Urothelium cell line (cell line): ENCODE results near the gene GAB3.
A peak's percentile ranks its signal among the peaks of the same experiment; 100 is the strongest.

ENCODE experiments used
- DNase-seq: peaks from one replicate; pipeline ENCODE4 v3.0.0; 2011; ENCODE audit warnings: low spot score, mixed read lengths
- FAIRE-seq: peaks from 2 replicates; lab custom pipeline; 2011; peaks lifted over from hg19 to GRCh38; lab: Jason Lieb, UNC

Gene GAB3

GRCh38 chrX:154751669-154752271 is 893 bp upstream of the GAB3 start:
- FAIRE-seq (no peak), DNase-seq (no peak)

GRCh38 chrX:154751203-154751668 is 359 bp upstream of the GAB3 start:
- DNase-seq (no peak), FAIRE-seq (no peak)

DNA sequence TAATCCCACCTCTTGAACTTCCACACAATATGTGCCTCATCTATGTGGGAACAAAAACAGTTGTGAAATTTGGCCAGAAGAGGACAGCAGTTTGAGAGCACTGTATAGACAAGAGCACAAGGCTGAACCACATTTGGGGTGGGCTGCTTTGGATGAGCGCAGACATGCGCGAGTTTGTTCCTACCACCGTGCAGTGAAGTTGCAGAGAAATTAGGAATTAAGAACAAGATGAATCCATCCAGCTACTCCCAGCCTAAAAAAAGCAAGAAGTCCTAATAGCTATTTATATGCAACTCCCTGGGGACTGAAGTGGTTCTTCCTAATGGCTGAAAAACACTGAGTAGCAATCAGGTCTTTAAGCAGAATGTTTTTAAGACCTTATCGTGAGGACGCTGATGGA is 1.0 kb downstream of the GAB3 start:
- FAIRE-seq (no peak), DNase-seq (no peak)

- DNase-seq: peak; percentile 59
- no peak for FAIRE-seq
Measured at GRCh38 chrX:154748712-154749339, 2.1 kb downstream of the GAB3 start.

DNA sequence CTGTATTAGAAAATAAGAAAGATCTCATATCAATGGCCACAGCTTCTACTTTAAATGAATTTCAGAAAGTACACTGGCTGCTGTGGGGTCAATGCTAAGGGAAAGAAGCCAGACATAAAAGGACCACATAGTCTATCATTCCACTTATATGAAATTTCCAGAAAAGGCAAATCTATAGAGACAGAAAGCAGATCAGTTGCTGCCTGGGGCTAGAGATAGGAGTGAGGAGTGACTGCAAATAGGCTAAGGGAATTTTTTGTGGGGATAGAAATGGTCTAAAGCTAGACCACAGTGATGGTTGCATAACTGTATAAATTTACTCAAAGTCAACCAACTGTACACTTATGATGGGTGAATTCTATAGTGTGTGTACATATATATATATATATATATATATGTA is 8.3 kb downstream of the GAB3 start:
- DNase-seq (no peak), FAIRE-seq (no peak)

- FAIRE-seq (no peak), DNase-seq (no peak)
Measured at GRCh38 chrX:154739952-154740465, 10.9 kb downstream of the GAB3 start.

DNA sequence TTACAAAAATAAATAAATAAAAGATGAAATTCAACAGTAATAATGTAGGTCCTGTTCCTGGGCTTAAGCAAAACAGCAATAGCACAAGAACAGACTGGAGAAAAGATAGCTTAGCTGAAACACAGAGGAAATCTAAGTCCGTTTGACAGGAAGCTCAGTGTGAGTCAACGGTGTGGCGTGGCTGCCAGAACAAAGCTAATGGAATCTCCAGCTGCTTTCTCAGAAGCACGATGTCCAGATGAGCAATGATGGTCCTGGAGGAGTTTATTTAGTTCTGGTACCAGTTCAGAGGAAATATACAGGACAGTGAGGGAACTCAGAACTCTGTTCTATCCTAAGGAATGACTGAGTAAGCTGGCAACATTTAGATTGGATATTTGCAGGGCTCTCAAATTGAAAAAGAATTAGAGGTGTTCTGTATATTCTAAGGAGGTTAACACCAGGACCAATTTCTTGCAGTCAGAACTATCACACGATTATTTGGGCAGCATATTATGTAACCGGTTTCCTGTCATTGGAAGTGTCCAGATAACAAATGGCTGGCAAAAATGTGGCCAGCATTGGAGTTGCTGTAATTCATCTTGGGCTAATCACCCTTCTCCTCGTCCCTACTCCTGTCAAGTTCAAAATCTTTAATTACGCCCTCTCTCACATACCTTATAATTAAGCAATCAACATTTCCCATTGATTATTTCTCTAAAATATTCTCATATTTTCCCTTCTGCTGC is 12.7 kb downstream of the GAB3 start:
- FAIRE-seq (no peak), DNase-seq (no peak)

GRCh38 chrX:154737136-154737535 is 13.7 kb downstream of the GAB3 start:
- DNase-seq (no peak), FAIRE-seq (no peak)

GRCh38 chrX:154735695-154736393 is 15.0 kb downstream of the GAB3 start:
- DNase-seq: no peak
- FAIRE-seq: no peak

DNA sequence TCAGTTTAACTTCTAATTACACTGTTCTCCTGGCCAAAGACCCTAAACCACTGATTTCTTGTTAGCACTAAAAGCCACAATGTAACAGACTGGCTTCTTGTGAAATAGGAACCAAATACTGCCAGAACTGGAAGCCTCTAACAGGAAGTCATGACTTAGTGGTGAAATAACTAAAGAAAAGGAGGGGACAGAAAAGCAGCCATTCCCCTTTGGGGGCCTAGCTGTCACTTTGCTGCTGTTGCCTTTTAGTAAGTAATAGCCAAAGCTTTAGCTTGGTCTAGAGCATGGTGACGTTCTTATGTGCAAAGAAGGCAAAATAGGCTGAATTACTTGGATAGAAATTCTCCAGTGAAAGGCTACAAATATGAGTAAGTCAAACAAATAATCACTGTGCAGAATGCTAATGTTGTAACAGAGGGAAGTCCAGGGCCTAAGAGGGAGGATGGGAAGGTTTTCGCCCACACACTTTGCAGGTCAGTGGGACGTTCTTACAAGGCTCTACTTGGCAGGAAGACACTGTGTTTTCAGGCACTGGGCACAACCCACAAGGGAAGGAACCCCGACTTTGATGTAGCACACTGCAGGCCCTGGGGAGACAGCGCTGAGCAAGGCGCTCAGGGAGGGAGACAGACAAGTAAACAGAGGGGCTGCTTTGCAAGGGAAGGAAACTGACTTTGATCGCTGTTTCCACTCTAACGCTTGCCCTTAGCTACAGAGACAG is 16.7 kb downstream of the GAB3 start:
- DNase-seq: no peak
- no peak for FAIRE-seq

GRCh38 chrX:154733066-154733425 is 17.8 kb downstream of the GAB3 start:
- DNase-seq (no peak), FAIRE-seq (no peak)

DNA sequence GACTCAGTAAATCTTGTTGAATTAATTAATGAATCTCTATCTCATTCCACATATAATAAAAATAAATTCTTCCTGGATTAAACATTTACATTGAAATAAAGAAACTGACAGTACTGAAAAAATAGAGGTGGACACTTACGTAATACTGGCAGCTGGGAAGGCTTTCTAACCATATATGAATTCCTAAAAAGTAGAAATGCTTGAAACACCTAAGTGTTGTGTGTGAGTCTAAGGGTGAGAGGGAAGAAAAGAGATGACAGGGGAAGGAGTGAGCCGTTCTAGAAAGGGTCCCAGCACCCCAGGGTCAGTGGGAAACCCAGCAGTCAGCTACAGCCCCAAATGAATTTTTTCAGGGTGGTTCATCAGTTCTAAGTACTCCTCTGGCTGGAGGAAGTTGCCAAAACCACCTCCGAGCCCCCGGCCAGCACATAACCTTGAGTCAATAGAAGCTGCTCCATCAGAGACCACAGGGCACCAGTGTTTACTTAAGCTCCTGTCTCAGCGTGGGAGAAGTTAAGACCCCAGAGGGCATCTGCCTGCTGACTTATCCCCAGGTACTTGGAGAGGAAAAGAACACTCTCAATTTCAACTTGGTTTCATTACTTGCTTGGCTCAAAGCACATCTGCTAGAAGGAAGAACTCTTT is 18.3 kb downstream of the GAB3 start:
- FAIRE-seq (no peak), DNase-seq (no peak)

- no peak for FAIRE-seq
- no peak for DNase-seq
Measured at GRCh38 chrX:154731881-154732280, 19.0 kb downstream of the GAB3 start.

DNA sequence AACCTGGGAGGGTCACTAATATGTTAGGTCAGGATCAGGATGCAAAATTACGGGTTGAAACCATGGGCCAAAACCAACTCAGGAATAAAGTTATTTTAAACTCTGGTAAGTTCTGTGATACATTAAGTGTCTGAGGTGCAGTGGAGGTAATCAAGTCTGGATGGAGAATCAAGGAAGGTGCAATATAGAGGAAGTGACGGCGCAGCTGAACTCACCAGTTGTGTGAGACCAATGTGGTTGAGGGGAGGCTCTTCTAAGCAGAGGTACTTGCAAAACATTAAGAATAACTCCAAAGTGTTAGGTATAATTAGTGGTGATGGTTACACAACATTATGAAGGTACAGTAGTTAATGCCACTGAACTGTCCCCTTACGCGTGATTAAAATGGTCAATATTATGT is 19.7 kb downstream of the GAB3 start:
- DNase-seq: no peak
- no peak for FAIRE-seq

DNA sequence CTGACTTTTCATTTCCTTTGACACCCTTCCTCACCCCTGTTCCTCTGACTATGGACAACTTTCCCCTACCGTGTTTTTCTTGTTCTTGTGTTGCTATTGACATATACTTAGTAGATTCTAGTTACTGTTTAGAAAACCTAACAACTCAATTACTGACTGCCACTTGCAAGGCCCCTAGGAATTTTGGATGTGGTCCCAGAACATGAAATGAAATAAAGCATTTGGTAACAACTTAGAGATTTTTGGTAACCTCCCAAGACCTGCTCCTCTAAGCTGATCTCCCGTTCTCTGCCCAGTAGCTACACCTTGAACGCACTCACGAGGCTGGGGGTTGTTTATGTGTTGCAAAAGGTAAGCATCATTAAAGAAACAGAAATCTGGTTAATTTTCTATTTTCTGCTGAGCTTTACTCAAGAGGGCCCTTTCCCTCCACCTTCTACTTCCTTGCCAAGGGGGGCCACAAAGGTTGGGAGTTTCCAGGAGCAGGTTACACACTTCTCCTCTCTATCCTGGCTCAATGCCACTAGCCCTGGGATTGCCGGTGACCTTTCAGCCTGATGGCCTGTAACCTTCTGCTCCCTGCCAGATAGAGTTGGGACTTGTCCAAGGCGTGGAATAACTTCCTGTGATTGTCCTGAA is 20.5 kb downstream of the GAB3 start:
- DNase-seq: no peak
- FAIRE-seq: no peak

- DNase-seq (no peak), FAIRE-seq (no peak)
Measured at GRCh38 chrX:154729439-154729838, 21.4 kb downstream of the GAB3 start.

GRCh38 chrX:154728431-154729190 is 22.3 kb downstream of the GAB3 start:
- no peak for FAIRE-seq

GRCh38 chrX:154727871-154728270 is 23.0 kb downstream of the GAB3 start:
- DNase-seq (peak; percentile 59), FAIRE-seq (no peak)

More at GRCh38 chrX:154728431-154729190, 22.3 kb downstream of the GAB3 start:
- no peak for DNase-seq

GRCh38 chrX:154727418-154727817 is 23.5 kb downstream of the GAB3 start:
- FAIRE-seq (no peak), DNase-seq (no peak)
